HL-60/S4 treated with phorbol 12-myristate 13-acetate at 8.2 ng/mL for 4 days and 3 days (cell line): Measurements from ENCODE around the gene RFC2.
"Not testable (repeated sequence)": the region's sequence is repeated elsewhere in the genome, so short reads cannot be mapped to it uniquely, and the experiment has no call there.

ENCODE experiments used
- in situ Hi-C: fragments of 300-500 bp; cut with MboI; formaldehyde crosslinking; loops from 2 replicates; pipeline ENCODE4 v1.15.0; 2022; ENCODE audit warnings: low sequenced_read_pairs

Gene RFC2

GRCh38 chr7:74252893-74253292 is 1.3 kb downstream of the RFC2 start:
- in situ Hi-C loops, result no loop called here

- in situ Hi-C loops, result not testable (repeated sequence)
Measured at GRCh38 chr7:74249058-74249457, 5.1 kb downstream of the RFC2 start.

- in situ Hi-C loops, result no loop called here
Measured at GRCh38 chr7:74248156-74248555, 6.0 kb downstream of the RFC2 start.

GRCh38 chr7:74246497-74246896 is 7.7 kb downstream of the RFC2 start:
- in situ Hi-C loops, result no loop called here

GRCh38 chr7:74242122-74242443 is 12.1 kb downstream of the RFC2 start:
- in situ Hi-C loops, result no loop called here

GRCh38 chr7:74240482-74240881 is 13.7 kb downstream of the RFC2 start:
- in situ Hi-C loops, result no loop called here

- in situ Hi-C loops, result no loop called here
Measured at GRCh38 chr7:74236284-74236683, 17.9 kb downstream of the RFC2 start.

- in situ Hi-C loops, result no loop called here
Measured at GRCh38 chr7:74235518-74236268, 18.5 kb downstream of the RFC2 start.

GRCh38 chr7:74233655-74234285 is 20.4 kb downstream of the RFC2 start:
- in situ Hi-C loops, result no loop called here

GRCh38 chr7:74231232-74231590 is 23.0 kb downstream of the RFC2 start:
- in situ Hi-C loops, result no loop called here

- in situ Hi-C loops, result no loop called here
Measured at GRCh38 chr7:74230446-74231231, 23.6 kb downstream of the RFC2 start.

- in situ Hi-C loops, result no loop called here
Measured at GRCh38 chr7:74228951-74229900, 25.0 kb downstream of the RFC2 start.

GRCh38 chr7:74226633-74227032 is 27.6 kb downstream of the RFC2 start:
- in situ Hi-C loops, result no loop called here

GRCh38 chr7:74225400-74225799 is 28.8 kb downstream of the RFC2 start:
- in situ Hi-C loops, result no loop called here

- in situ Hi-C loops, result not testable (repeated sequence)
Measured at GRCh38 chr7:74224907-74225306, 29.3 kb downstream of the RFC2 start.

- in situ Hi-C loops, result no loop called here
Measured at GRCh38 chr7:74224511-74224832, 29.7 kb downstream of the RFC2 start.

GRCh38 chr7:74223711-74224510 is 30.3 kb downstream of the RFC2 start:
- in situ Hi-C loops, result no loop called here

GRCh38 chr7:74222851-74223710 is 31.1 kb downstream of the RFC2 start:
- in situ Hi-C loops, result no loop called here

GRCh38 chr7:74221713-74222112 is 32.5 kb downstream of the RFC2 start:
- in situ Hi-C loops, result no loop called here
